CD4-positive, alpha-beta T cell treated with Interleukin-15 for 1 hour (primary cell): Measurements from ENCODE around the gene PANK1.
"Not testable (repeated sequence)": the region's sequence is repeated elsewhere in the genome, so short reads cannot be mapped to it uniquely, and the experiment has no call there.

Experiments used
- DNase-seq: peaks from one replicate; pipeline ENCODE4 v3.0.0-alpha.2; 2020

PANK1 gene

DNA sequence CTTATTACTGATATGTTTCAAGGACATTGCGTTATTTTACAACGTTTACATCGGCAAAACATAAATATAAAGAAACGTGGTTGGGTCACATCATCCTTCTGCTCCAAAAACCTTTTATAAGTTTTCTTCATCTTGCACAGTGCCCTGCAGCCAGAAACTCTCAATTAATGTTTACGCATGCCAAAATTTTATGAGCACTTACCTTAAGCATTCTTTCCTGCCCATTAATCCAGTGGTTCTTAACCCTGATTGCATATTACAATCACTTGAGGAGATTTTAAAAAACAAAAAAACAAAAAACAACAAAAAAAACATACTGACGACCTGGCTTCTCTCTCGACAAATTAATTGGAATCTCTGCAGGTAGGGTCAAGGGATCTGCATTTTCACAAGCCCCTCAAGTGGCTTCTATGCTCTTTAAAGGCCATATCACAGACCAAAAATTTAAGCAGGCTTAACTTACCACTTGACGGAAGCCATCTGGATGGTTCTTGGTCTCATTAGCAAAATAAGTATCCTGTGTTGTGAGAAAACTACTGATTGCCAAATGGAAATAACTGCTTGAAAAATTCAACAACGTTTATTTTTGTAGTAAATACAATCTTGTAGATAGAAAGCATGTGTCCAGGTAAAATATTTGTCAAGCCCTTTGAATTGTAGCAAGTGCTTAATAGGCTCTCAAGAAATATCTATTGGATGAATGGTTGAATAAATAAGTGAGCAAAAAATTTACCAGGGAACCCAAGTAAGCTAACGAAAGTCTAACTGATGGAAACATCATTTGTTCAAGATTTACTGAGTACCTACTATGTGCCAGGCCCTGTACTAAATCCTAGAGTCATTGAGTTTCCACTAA is 78.7 kb downstream of the PANK1 start:
- no peak for DNase-seq

DNA sequence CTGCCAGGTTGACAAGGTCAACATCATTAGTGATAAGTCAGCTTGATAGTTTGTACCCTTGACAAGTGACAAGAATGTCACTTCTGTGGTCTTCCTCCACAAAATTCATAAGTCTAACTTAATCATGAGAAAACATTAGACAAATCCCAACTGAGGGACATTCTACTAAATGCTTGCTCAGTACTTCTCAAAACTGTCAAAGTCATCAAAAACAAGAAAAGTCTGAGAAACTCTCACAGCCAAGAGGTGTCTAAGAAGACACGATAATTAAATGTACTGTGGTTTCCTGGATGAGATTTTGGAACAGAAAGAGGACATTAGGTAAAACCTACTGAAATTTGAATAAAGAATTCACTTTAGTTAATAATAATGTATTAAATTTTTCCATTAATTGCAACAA is 79.9 kb downstream of the PANK1 start:
- DNase-seq, result no peak

DNA sequence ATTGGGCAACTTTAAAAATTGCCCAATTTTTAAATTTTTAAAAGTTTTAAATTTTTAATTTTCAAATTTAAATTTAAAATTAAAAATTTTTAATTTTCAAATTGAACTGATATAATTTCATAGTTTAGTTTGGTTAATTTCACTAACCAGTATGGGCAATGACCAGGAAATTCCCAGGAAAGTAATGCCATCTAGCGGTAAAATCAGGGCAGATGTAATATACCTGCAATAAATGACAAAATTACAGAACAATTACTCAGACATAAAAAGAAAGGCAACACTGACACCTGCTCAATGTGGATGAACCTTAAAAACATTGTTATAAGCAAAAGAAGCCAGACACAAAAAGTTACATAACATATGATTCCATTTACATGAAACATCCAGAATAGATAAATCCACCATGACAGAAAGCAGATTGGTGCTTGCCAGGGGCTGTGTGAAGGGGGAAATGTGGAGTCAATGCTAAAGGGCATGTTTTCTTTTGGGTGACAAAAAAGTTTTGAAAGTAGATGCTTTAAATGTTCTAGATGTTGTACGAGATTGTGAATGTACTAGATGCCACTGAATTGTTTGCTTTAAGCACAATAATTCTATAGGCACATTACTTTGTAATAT is 81.1 kb downstream of the PANK1 start:
- DNase-seq, result no peak

DNA sequence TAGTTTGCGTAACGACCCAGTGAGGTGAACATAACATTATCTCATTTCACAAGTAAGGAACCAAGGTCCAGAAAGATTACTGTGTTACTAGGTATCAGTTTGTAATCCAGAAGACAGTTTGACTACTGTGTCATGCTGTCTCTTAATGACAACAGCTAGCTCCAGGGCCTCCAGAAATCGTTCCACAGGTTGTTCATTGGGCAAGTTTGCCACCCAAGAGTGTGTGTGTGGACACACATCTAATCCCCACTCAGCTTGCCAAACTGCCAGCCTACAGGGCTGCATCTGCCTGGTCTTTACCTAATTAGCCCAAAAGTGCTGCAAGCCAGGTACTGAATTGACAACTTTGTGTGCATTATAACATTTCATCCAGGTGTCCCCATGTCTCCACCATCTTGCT is 81.7 kb downstream of the PANK1 start:
- no peak for DNase-seq

DNA sequence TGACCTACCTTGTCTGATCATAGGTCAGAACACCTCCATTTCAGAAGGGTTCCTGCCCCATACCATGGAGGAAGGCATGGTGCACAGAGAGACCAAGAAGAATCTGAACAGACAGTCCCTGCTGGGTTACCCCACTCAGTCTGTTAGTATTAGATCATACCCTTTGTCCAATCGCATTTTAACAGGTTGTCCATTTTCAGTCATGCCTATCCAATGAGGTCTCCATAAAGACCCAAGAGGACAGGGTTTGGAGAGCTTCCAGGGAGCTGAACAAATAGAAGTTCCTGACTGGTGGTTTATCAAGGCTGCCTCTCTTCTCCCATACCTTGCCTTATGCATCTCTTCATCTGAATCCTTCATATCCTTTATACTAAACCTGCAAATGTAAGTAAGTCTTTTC is 88.4 kb downstream of the PANK1 start:
- no peak for DNase-seq

DNA sequence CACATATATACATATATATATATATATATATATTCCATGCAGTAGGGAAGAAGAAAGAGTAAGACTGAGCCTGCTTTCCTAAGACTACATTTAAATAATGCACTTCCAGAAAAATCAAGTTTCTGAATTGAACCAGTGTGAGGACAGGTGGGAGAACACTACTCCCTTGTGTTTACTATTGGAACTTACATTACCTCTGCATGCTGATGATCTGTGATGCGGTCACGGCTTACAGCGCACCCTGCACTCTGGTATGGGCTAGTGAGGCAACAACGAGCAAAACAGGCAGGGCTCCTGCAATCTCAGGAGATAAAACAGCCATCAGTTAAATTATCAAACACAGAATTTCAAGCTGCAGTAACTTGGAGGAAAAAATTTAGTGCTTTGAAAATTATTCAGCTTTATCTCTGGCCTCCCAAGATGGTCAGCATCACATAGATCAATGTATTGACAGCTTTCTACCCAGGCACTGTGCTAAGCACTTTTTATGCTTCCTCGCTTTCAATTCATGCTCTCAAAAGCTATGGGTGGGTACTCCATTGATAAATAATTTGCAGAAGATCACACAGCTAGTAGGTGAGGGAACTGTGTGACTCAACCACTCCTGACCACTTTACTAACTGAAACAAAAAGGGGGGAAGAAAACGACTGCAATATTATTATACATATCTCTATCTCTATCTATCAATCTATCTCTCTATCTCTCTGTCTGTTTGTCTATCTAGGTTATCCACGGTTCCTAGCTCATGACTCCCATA is 89.2 kb downstream of the PANK1 start:
- DNase-seq, result no peak

DNA sequence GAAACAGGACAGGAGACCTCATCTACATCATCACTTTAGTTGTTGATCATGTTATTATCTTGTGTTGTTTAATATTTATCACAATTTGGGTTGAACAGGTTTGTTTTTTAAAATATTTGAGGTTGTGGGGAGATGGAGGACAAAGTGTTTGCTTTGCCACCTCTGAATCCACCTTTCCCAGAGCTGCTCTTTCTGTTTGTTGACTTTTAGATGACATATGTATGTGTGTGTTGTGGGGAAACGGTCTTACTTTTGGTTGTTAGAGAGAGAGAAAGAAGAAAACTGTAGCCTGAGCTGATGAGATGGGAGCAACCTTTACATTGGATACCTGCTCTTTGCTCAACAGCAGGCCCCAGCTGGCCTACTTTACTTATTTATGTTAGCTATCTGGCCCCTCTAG is 90.6 kb downstream of the PANK1 start:
- no peak for DNase-seq

DNA sequence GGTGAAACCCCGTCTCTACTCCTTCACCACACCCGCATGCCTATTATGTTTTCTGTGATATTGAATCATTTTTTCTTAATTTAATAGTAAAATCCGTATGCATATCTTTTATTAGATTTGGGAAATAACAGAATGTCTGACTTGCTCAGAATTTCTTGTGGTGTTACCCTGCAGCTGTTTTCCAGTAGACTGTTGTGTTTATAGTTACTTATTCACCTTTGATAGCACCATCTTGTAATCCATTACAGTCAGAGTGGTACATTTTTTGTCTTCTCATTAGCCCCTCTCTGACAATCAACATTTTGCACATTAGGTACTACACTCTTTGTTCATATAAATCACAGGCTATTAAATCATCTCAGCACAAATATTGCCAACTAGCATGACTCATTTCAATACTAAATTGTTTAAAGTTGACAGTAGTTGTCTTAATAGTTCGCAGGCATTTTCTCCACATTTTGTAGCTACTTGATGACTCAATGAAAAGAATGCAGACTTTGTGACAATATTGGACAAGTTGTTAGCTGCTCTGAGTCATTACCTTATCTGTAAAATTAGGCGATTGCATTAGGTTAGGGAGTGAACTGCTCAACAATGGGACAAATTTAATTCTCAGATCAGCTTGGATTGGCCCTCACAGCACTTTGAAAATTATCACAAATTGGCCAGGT is 91.8 kb downstream of the PANK1 start:
- DNase-seq, result no peak

DNA sequence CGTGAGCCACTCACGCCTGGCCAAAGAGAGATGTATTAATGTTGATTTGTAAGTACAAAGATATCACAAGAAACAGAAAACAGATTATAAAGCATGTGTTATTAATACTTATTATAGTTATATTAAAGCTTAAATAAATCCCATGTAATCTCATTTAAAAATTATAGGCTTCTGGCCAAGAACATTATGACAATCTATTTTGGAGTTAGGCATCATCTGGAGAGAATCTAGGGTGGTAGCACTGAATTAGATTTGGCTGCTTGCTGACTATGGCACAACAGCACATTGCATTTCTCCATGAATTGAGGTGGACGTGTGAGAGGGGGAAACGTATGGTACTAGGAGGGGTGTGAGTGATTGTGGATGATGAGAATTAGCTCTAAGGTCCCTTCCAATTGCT is 92.8 kb downstream of the PANK1 start:
- no peak for DNase-seq

DNA sequence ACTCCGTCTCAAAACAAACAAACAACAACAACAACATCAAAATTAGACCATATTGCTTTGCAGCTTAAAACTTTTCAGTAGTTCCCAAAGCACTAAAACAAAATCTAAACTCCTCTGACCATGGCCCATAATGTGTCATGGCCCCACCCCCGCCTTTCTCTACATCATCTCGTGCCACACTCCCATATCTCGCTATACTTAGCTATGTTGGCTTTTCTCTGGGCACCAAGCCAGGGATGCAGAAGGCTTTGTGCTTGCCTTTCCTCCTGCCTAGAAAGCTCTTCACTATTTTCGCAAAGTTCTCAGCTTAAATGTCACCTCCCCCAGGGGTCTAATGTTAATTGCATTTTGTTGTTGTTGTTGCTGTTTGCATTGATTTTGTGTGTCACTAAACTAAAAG is 94.5 kb downstream of the PANK1 start:
- DNase-seq, result no peak

DNA sequence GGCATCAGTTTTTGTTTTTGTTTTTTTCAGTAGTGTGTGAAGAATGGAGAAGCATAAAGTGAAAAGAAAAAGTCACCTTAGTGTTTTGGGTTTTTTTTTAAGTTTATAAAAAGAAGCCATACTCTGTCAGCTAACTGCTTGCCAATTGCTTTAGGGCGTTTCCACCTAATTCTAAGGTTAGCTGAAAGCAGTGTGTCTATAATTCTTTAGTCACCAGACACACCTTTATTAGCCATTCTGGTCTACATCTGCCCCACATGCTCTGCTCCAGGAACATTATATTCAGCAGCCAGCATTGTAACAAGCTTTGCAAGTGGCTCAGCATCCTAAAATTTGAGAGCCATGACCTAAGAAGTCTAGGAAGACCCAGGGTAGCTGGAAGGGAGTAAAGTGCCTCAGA is 95.5 kb downstream of the PANK1 start:
- no peak for DNase-seq

DNA sequence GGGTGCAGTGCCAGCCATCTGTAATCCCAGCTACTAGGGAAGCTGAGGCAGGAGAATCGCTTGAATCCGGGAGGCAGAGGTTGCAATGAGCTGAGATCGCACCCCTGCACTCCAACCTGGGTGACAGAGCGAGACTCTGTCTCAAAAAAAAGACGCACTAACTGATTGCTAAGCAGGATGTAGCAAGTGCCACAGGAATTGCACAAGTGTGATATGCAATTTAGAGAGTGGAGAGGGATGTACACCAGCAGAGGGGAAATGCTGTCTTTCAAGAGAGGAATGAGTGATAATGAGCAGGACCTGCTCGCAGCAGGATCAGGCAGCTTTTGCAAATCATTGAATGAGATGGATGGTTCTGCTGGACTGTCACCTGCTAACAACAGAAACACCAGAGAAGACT is 96.4 kb downstream of the PANK1 start:
- DNase-seq, result no peak

DNA sequence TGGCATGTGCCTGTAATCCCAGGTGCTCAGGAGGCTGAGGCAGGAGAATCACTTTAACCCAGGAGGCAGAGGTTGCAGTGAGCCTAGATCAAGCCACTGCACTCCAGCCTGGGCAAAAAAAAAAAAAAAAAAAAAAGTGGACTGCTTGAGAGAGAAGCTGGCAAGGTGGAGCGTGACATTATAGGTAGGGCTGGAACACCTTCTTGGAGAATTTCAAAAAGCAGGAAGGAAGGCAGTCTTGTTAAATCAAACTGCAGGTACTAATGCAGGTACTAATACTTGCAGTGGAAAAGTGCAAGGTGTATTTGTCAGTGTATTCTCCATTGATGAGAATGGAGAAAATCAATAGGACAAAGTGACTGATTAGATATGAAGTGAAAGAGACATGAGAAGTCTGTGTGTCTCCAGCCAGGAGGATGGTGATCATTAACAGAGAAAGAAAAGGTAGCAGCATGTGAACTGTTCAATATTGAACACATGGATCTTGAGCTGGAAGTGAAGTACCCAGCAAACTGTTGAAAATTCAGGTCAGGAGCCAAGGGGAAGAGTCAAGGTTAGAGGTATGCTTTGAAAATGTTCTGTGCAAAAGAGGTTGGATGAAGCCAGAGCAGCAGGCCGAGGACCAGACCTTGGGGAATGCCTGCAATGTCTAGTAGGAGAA is 97.1 kb downstream of the PANK1 start:
- DNase-seq, result no peak

DNA sequence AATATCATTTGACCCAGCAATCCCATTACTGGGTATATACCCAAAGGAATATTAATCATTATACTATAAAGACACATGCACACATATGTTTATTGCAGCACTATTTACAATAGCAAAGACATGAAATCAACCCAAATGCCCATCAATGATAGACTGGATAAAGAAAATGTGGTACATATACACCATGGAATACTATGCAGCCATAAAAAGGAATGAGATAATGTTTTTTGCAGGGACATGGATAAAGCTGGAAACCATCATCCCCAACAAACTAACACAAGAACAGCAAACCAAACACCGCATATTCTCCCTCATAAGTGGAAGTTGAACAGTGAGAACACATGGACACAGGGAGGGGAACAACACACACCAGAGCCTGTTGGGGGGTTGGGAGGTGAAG is 98.4 kb downstream of the PANK1 start:
- not testable (repeated sequence) for DNase-seq

DNA sequence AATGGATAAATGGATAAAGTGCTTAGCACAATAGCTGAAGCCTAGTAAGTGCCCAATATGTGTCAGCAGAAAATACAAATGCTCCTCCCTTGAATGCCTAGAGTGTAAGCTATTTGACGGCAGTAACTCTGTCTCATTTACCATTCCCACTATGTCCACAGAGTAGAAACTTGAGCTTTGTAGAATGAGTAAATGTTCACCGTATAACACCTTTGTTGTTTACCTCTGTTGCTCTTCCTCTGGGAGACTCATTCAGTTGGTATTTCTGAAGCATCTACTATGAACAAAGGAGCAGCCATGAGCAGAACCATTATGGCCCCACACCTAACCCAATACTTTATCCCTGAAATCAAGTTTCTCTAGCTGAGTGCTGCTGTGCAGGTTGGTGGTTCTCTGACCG is 101.2 kb downstream of the PANK1 start:
- DNase-seq, result no peak

DNA sequence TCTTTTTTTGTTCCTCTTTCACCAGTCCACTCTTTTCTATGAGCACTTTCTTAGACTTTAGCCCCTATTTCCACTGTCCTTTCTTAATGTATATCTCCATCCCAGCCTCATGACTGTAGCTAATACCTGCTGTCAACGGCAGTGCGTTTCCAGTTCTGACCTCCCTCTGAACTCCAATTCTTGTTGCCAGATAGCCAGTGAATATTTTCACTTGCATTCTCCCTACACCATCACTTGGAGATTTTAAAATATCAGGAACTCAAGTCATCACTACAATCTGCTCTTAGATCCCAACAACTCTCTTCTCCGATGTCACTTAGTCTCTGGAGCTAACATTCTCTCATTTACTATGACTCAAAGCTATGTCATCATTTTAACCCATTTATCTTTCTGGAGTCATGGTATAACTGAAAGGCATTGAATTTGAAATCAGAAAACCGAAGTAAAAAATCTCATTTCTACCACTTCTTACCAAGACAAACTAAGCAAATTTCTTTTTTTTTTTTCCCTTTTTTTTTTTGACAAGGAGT is 104.6 kb downstream of the PANK1 start:
- no peak for DNase-seq

DNA sequence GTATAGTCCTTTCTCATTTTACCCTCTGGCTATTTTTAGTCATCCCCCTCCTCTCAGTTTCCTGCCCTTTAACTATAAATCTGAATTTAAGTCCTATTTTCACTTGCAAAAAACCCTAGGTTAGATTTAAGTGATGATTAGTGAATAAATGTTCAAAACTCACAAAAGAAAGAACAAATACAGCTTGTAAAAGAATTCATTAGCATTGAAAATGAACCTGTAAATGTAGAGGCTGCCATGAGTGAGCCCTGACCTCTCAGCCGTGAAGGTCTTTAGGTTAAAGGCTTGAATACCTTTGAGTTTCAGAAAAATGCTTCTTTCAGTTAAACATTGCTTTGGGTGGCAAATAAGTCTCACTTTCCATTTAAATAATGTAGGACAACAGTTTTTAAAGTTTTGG is 107.7 kb downstream of the PANK1 start:
- no peak for DNase-seq

DNA sequence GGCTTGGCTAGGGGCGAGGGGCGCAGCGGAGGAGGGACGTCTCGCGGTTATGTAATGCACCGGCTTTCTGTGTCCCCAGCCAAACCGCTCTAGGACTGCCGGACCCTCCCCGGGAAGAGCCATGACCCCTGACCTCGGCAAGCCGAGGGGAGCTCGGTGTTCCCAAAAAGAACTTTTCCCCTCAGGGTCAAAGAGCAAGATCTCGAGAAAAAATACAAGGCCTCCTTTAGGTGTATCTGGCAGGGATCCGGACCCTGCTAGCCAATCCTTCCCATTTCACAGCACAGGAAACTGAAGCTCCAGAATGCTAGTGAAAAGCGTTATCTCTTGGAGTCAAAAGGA is 109.1 kb downstream of the PANK1 start:
- DNase-seq, result no peak

DNA sequence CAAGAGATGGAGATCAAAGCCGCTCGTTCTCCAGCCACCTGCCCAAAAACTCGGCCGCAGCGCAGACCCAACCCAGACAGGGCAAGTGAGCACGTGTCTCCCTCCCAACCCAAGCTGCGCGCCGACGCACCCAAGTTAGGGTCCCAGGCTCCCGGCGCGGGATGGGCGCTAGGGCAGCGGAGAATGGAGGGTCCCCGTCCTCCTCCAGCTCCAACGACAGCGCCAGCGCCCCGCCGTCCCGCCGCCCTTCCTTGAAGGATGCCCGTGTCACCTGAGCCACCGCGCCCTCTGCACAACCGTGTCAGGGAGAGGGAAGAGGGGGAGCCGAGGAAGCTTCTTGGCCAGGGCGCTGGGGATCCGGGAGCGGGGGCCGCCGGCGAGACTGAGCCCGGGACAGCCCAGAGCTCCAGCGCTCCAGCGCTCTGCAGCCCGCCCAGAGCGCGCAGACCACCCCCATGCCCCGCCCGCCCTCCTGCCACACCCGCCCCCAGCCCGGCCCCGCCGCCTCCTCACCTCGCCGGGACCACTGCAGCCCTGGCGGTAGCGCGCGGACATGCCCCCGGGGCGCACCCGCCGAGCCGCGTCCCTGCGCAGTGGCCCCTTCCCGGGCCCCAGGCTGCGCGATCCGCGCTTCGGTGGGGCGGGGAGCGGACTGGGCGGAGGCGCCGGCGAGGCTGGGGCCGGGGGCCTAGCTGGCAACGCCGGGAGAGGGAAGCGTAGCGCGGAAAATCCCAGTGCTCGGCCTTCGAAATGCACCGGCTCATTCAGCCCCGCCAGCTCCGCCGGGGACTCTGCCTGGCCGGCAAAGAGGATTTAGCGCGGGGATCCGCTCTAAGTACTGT is 109.7 kb downstream of the PANK1 start, which contains the start of gene SLC16A12:
SLC16A12 (minus strand) TSS at position 424 of the 842 bp plus-strand sequence. CDS start 73,016 bp downstream, outside the sequence.
- no peak for DNase-seq

DNA sequence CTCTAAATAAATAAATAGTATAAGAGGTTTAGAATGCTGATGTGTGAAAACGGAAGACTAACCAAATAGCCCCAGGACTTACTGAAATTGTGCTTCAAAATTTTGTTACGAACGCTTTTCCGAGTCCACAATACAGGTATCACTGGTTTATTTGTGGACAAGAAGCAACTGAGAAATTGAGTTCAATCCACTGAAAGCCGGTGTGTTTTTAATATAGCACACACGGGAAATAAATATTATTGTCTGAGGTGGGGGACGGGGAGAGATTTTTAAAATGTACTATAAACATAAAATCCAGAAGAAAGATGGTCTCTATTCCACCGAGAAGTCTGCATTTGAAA is 110.2 kb downstream of the PANK1 start:
- DNase-seq, result no peak
